Measurements from ENCODE around the gene TTC12. TPM values are rescaled to one million over a fixed set of nuclear protein-coding genes. Genes with fewer than 3 reads are reported as not detected.
A peak's percentile ranks its signal among the peaks of the same experiment; 100 is the strongest.

TTC12 gene
- total and polyA plus RNA-seq, 12 donors, result 3.3 to 18.0 (median 7.8) TPM

DNA sequence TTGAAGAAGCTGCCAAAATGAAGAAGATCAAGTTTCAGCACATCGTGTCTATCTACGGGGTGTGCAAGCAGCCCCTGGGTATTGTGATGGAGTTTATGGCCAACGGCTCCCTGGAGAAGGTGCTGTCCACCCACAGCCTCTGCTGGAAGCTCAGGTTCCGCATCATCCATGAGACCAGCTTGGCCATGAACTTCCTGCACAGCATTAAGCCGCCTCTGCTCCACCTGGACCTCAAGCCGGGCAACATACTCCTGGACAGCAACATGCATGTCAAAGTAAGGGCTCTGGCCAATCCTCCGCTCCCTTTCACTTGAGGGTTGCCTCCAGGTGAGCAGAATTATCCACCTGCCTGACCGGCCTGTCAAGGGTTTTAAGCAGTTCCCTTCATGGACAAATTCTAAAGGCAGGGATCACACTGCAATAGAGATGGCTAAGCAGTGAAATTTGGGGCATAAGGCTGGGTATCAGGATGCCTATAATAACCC is 79.2 kb downstream of the TTC12 start:
- TF ChIP-seq, protein P1, sequence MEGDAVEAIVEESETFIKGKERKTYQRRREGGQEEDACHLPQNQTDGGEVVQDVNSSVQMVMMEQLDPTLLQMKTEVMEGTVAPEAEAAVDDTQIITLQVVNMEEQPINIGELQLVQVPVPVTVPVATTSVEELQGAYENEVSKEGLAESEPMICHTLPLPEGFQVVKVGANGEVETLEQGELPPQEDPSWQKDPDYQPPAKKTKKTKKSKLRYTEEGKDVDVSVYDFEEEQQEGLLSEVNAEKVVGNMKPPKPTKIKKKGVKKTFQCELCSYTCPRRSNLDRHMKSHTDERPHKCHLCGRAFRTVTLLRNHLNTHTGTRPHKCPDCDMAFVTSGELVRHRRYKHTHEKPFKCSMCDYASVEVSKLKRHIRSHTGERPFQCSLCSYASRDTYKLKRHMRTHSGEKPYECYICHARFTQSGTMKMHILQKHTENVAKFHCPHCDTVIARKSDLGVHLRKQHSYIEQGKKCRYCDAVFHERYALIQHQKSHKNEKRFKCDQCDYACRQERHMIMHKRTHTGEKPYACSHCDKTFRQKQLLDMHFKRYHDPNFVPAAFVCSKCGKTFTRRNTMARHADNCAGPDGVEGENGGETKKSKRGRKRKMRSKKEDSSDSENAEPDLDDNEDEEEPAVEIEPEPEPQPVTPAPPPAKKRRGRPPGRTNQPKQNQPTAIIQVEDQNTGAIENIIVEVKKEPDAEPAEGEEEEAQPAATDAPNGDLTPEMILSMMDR (IDR thresholded peaks at IDR 0.05), result no peak
- WGBS, 2 donors, result 82% methylated on average over 8 of the region's 8 CpGs
- no peak for ATAC-seq
- Histone ChIP-seq H3K27ac (no peak overlapping the region), H3K4me1 (no peaks in the 10 kb centered on the region), H3K36me3 (no peaks in the 10 kb centered on the region), H3K4me3 (no peak overlapping the region), H3K27me3 (peaks cover 0 to 16% (median 14%) of the 10 kb centered on the region in 7 donors), H3K9me3 (no peaks in the 10 kb centered on the region)
- intact Hi-C loops (cut with DNase I), result no loop called here
- no peak for DNase-seq

DNA sequence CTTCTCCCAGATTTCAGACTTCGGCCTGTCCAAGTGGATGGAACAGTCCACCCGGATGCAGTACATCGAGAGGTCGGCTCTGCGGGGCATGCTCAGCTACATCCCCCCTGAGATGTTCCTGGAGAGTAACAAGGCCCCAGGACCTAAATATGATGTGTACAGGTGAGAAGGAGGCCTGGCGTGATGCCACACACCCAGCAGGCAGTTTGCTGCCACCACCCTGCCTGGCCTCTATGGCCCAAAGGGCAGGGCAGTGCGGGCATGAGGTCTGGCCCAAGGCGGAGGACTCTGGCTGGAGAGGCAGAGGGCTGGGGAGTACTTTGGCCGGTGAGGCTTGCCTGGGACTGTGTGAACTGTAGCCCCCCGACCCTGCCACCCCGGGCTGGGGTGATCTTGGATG is 80.5 kb downstream of the TTC12 start:
- no peaks in the 10 kb centered on the region for H3K36me3 ChIP-seq
- H3K4me1 ChIP-seq, result no peaks in the 10 kb centered on the region
- no peak overlapping the region for H3K4me3 ChIP-seq
- H3K9me3 ChIP-seq, result no peaks in the 10 kb centered on the region
- TF ChIP-seq, protein P1 (IDR thresholded peaks at IDR 0.05), result no peak
- H3K27ac ChIP-seq, result no peak overlapping the region
- H3K27me3 ChIP-seq, result peaks cover 0 to 6% (median 2%) of the 10 kb centered on the region in 7 donors
- WGBS, 2 donors, result 92 to 96% methylated on average over 11 of the region's 11 CpGs
- ATAC-seq (no peak), DNase-seq (no peak)
- intact Hi-C loops (cut with DNase I), result no loop called here

DNA sequence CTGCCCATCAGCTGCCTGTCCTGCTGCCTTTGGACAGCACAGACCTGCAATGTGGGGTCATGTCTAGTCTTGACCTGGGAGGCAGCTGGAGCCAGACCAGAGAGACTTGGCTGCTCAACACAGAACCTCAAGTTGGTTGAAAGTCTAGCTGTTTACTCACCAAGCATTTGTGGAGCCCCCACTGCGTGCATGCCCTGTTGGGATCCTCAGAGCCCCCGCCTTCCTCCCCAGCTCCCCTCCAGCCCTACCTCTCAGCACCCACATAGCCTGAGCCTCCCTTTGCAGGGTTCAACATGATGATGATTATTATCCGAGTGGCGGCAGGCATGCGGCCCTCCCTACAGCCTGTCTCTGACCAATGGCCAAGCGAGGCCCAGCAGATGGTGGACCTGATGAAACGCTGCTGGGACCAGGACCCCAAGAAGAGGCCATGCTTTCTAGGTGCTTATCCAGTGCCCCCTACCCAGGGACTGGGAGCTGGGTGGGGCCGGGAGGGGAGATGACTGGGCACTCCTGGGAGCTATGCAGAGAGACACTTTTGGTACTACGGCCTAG is 81.5 kb downstream of the TTC12 start:
- ATAC-seq, result no peak

DNA sequence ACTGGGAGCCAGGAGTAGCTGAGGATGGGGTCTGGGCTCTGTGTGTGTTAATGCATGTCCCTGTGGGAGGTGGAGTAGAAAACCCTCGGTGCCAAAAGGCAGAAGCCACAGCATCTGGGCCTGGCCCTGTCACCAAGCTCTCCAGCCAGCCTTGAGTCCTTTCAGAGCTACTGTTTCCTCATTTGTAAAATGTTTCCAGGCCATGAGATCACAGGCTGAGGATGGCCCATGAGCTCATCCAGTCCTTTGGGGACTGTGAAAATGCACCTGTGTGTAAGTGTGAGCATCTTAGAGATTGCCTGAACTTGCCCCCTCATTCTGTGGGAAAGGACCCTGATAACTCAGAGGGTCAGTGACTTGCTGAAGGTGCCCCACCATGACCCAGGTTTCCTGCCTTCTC is 82.3 kb downstream of the TTC12 start:
- DNase-seq (no peak), ATAC-seq (peak in 2 of 8 donors; percentile 23 to 59)
- Histone ChIP-seq H3K27me3 (no peaks in the 10 kb centered on the region), H3K4me3 (no peak overlapping the region), H3K9me3 (no peaks in the 10 kb centered on the region), H3K36me3 (no peaks in the 10 kb centered on the region), H3K4me1 (no peaks in the 10 kb centered on the region), H3K27ac (no peak overlapping the region)
- 41 to 44% methylated on average over 1 of the region's 1 CpG for WGBS, 2 donors
- intact Hi-C loops (cut with DNase I), result no loop called here
- TF ChIP-seq, protein P1 (IDR thresholded peaks at IDR 0.05), result no peak

More for the DNA sequence above, 81.5 kb downstream of the TTC12 start:
- WGBS, 2 donors, result 93 to 95% methylated on average over 9 of the region's 9 CpGs
- no peaks in the 10 kb centered on the region for H3K36me3 ChIP-seq
- no peaks in the 10 kb centered on the region for H3K4me1 ChIP-seq
- H3K4me3 ChIP-seq, result no peak overlapping the region
- no peaks in the 10 kb centered on the region for H3K27me3 ChIP-seq
- TF ChIP-seq, protein P1 (IDR thresholded peaks at IDR 0.05), result no peak
- H3K27ac ChIP-seq, result no peak overlapping the region
- H3K9me3 ChIP-seq, result no peaks in the 10 kb centered on the region
- intact Hi-C loops (cut with DNase I), result no loop called here
- DNase-seq, result no peak

Data from heart right ventricle (tissue), 16 donors.